Stomach (tissue), 9 donors: ENCODE data around the gene ZMIZ2. TPM values are rescaled to one million over a fixed set of nuclear protein-coding genes. Genes with fewer than 3 reads are reported as not detected.

Experiments used
- DNase-seq, 2 donors: peaks; one replicate each; pipeline versions ENCODE4 v3.0.0 to v3.0.0-alpha.2; 2013 to 2019
- H3K27ac ChIP-seq, 5 donors: fragments of 200-600 bp in 4 of 5; sonication (generic) in 4 of 5; one replicate each; pipeline ENCODE4 v1.5.1; 2013 to 2019; ENCODE audit warnings: mild to moderate bottlenecking in 1 of 5, moderate library complexity in 1 of 5
- H3K27me3 ChIP-seq, 3 donors: fragments of 200-600 bp; sonication (generic); one replicate each; pipeline ENCODE4 v1.5.1; 2017 to 2019; ENCODE audit warnings: mixed run types in 1 of 3
- H3K36me3 ChIP-seq, 4 donors: fragments of 200-600 bp; sonication (generic); 1 replicate in 3 of 4; 2 replicates in 1 of 4; pipeline ENCODE4 v1.5.1; 2016 to 2019
- H3K4me1 ChIP-seq, 4 donors: fragments of 200-600 bp; sonication (generic); one replicate each; pipeline ENCODE4 v1.5.1; 2016 to 2019
- H3K4me3 ChIP-seq, 4 donors: fragments of 200-600 bp; sonication (generic) in 3 of 4; one replicate each; pipeline ENCODE4 v1.5.1; 2016 to 2019; ENCODE audit warnings: mild to moderate bottlenecking in 1 of 4
- H3K9me3 ChIP-seq, 4 donors: fragments of 200-600 bp; sonication (generic); one replicate each; pipeline ENCODE4 v1.5.1; 2016 to 2019
- EP300 ChIP-seq: sonication (generic); formaldehyde crosslinking; IDR thresholded peaks from one replicate; pipeline ENCODE4 v1.6.1; 2017; ENCODE audit warnings: antibody characterized with exemption
- POLR2A ChIP-seq, 4 donors: fragments of 450-650 bp; IDR thresholded peaks; one replicate each; pipeline ENCODE4 v1.6.1; 2016; ENCODE audit warnings: antibody characterized with exemption in 4 of 4, control low read depth in 2 of 4, mild to moderate bottlenecking in 1 of 4, moderate library complexity in 1 of 4
- POLR2AphosphoS5 ChIP-seq, 3 donors: sonication (generic); formaldehyde crosslinking; IDR thresholded peaks; one replicate each; pipeline ENCODE4 v1.6.1; 2016; ENCODE audit warnings: antibody characterized with exemption in 3 of 3
- WGBS, 5 donors: extraction: QIAGEN DNeasy Blood & Tissue Kit in 3 of 5; methylation state at CpG; one replicate each; pipeline versions ENCODE4 v1.1.5 to v1.1.7; 2013 to 2018; 5-methylcytosine and 5-hydroxymethylcytosine counted together
- intact Hi-C: fragments of 100-400 bp; cut with DNase I; formaldehyde crosslinking; loops from one replicate; pipeline ENCODE4 v1.15.1; 2023; ENCODE audit warnings: low total_unique reads
- polyA plus RNA-seq, 3 donors: library from polyadenylated mRNA; stranded (reverse); fragments of 200-250 nt; gene quantifications; one replicate each; pipeline ENCODE4 v1.2.3, GENCODE V29; 2013
- total RNA-seq, 5 donors: library from RNA; depleted of rRNA; stranded (reverse); fragments of >200 nt; gene quantifications; one replicate each; pipeline versions ENCODE4 v1.1.0 to v1.2.3, GENCODE V29; 2014 to 2016
- TF ChIP-seq, protein P1 (sequence below), 7 experiments: fragments of 450-650 bp in 4 of 7; fragments of 200-600 bp in 3 of 7; sonication (generic) in 3 of 7; IDR thresholded peaks; one replicate each; pipeline ENCODE4 v1.5.1; 2016 to 2019; ENCODE audit warnings: antibody characterized with exemption in 7 of 7, control low read depth in 2 of 7, mild to moderate bottlenecking in 1 of 7
- donor health status: healthy with polysubstance abuse.
- donor health status: Bipolar disorder and iron deficiency.
- donor health status: healthy.

ZMIZ2 gene
- total and polyA plus RNA-seq, 8 donors = 14.5 to 108 (median 29.5) TPM

DNA sequence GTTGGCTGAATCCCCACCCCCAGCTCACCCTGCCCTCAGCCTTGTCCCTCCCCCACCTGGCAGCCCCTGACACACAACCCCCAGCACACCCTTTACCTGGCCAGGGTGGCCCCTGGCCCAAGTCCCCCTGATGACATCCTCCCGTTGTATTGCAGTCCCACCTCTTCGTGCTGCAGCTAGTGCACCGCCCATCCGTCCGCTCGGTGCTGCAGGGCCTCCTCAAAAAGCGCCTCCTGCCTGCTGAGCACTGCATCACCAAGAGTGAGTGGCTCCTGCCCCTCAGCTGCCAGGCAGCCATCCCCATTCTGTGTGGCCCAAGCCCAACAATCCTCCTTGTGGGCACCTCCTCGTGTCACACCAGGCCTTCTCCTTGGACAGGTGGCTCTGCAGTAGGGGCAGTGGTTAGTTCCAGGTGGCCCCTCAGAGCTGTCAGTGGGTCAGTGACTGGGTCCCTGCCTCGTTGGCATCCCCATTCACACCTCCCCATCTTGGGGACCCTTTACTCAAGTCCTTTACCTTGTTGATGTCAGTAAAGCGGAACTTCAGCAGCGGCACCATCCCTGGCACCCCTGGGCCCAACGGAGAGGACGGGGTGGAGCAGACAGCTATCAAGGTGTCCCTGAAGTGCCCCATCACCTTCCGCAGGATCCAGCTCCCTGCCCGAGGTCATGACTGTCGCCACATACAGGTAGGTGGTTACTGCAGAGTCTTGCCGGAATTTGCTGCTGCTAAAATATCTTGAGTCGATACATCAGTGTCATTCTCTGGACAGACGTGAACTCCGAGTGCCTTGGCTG lies 14.3 kb downstream of the ZMIZ2 start:
- peaks cover 85 to 100% (median 98%) of the 10 kb centered on the region in 4 donors for H3K36me3 ChIP-seq
- H3K27ac ChIP-seq = no peak overlapping the region
- WGBS, 5 donors = 94 to 98% (median 95%) methylated on average over 19 to 20 of the region's 20 CpGs
- intact Hi-C loops = loop anchor here (10.0 kb wide), 1 partner anchor 158 kb away; the partner anchor contains the start of gene OGDH
- no peaks in the 10 kb centered on the region for H3K9me3 ChIP-seq
- H3K4me3 ChIP-seq = no peak overlapping the region
- H3K27me3 ChIP-seq = no peaks in the 10 kb centered on the region
- TF ChIP-seq EP300 (no peak), POLR2A (IDR thresholded peaks at IDR 0.05) (no peak), POLR2AphosphoS5 (IDR thresholded peaks at IDR 0.05) (no peak)
- TF ChIP-seq, protein P1, sequence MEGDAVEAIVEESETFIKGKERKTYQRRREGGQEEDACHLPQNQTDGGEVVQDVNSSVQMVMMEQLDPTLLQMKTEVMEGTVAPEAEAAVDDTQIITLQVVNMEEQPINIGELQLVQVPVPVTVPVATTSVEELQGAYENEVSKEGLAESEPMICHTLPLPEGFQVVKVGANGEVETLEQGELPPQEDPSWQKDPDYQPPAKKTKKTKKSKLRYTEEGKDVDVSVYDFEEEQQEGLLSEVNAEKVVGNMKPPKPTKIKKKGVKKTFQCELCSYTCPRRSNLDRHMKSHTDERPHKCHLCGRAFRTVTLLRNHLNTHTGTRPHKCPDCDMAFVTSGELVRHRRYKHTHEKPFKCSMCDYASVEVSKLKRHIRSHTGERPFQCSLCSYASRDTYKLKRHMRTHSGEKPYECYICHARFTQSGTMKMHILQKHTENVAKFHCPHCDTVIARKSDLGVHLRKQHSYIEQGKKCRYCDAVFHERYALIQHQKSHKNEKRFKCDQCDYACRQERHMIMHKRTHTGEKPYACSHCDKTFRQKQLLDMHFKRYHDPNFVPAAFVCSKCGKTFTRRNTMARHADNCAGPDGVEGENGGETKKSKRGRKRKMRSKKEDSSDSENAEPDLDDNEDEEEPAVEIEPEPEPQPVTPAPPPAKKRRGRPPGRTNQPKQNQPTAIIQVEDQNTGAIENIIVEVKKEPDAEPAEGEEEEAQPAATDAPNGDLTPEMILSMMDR (IDR thresholded peaks at IDR 0.05) = no peak
- no peak for DNase-seq
- H3K4me1 ChIP-seq = peaks cover 6 to 37% (median 15%) of the 10 kb centered on the region in 4 donors

DNA sequence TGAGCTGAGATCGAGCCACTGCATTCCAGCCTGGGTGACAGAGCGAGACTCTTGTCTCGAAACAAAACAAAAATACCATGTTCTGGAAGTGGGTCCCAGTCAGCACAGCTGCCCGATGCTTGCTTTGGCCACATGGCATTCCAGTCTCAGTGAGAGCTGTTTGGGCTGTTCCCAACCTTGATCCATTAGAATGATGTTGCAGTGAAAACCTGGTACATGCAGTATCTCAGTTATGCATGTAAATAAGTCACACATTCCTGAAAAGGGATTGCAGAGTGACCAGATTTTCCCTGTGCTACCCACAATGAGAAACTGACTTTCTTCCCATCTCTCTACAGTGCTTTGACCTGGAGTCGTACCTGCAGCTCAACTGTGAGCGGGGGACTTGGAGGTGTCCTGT lies 15.4 kb downstream of the ZMIZ2 start:
- intact Hi-C loops = loop anchor here (10.0 kb wide), 1 partner anchor 159 kb away; the partner anchor contains the start of gene OGDH
- H3K36me3 ChIP-seq = peaks cover 81 to 90% (median 89%) of the 10 kb centered on the region in 4 donors
- no peak overlapping the region for H3K4me3 ChIP-seq
- H3K4me1 ChIP-seq = peaks cover 17 to 48% (median 26%) of the 10 kb centered on the region in 4 donors
- H3K27me3 ChIP-seq = no peaks in the 10 kb centered on the region
- H3K9me3 ChIP-seq = no peaks in the 10 kb centered on the region
- TF ChIP-seq EP300 (no peak), POLR2A (IDR thresholded peaks at IDR 0.05) (no peak), POLR2AphosphoS5 (IDR thresholded peaks at IDR 0.05) (no peak)
- TF ChIP-seq, protein P1 (IDR thresholded peaks at IDR 0.05) = no peak
- no peak overlapping the region for H3K27ac ChIP-seq
- no peak for DNase-seq
- WGBS, 5 donors = 93 to 100% (median 95%) methylated on average over 6 of the region's 6 CpGs

DNA sequence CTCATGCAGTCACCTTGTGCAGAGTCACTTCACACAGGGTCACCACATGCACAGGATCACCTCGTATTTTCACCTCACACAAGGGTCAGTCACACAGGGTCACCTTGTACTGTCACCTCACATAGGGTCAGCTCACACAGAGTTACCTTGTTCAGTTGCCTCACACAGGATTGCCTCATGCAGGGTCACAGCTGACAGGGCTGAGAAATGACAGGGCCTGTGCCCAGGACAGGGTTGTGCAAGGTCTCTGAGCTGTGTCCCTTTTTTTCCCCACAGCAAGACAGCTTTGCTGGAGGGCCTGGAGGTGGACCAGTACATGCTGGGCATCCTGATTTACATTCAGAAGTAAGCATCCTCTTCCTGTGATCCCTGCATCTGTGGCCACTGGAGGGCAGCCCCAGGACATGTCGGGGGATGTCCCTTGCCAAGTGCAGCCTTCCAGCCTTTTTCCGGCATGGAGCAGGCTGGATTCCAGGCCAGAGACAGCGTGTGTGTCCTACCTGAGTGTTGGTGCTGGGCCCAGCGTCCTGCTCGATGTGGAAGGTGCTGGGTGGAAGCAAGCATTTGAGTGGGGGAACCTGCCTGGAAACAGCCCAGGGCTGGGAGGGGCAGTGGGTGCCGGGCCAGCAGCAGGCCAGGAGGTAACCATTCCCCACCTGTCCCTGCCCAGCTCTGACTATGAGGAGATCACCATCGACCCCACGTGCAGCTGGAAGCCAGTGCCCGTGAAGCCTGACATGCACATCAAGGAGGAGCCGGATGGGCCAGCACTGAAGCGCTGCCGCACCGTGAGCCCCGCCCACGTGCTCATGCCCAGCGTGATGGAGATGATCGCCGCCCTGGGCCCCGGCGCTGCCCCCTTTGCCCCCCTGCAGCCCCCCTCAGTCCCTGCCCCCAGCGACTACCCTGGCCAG lies 16.3 kb downstream of the ZMIZ2 start:
- DNase-seq = peak in 1 of 2 donors; percentile 17
- H3K27ac ChIP-seq = no peak overlapping the region
- peaks cover 25 to 57% (median 34%) of the 10 kb centered on the region in 4 donors for H3K4me1 ChIP-seq
- WGBS, 5 donors = 64 to 88% (median 77%) methylated on average over 9 to 22 of the region's 22 CpGs
- intact Hi-C loops = loop anchor here (10.0 kb wide), 1 partner anchor 160 kb away; the partner anchor contains the start of gene OGDH
- H3K36me3 ChIP-seq = peaks cover 73 to 82% (median 81%) of the 10 kb centered on the region in 4 donors
- TF ChIP-seq POLR2AphosphoS5 (IDR thresholded peaks at IDR 0.05) = no peak
- TF ChIP-seq POLR2A (IDR thresholded peaks at IDR 0.05) = no peak
- no peak for TF ChIP-seq EP300
- TF ChIP-seq, protein P1 (IDR thresholded peaks at IDR 0.05) = no peak
- H3K9me3 ChIP-seq = no peaks in the 10 kb centered on the region
- H3K4me3 ChIP-seq = no peak overlapping the region
- no peaks in the 10 kb centered on the region for H3K27me3 ChIP-seq
